HL-60 (cell line): ENCODE results near the gene IQSEC1.

Experiments used
- CTCF ChIP-seq: IDR thresholded peaks from one replicate; pipeline ENCODE4 v1.5.1; 2011; ENCODE audit warnings: low read length, control low read depth, inconsistent platforms; ENCODE audit not compliant: insufficient read depth
- POLR2AphosphoS5 ChIP-seq: IDR thresholded peaks from 2 replicates; pipeline ENCODE4 v1.6.1; 2012; ENCODE audit warnings: low read depth
- REST ChIP-seq: IDR thresholded peaks from 2 replicates; pipeline ENCODE4 v1.6.1; 2012; ENCODE audit warnings: low read depth; ENCODE audit not compliant: insufficient replicate concordance

- TF ChIP-seq CTCF = no peak
- TF ChIP-seq REST = no peak
- TF ChIP-seq POLR2AphosphoS5 = no peak
Observed at GRCh38 chr3:13065727-13066126, 7.5 kb downstream of the IQSEC1 start.
